CD4-positive, alpha-beta T cell (primary cell): ENCODE data around the gene CDHR3. TPM values are rescaled to one million over a fixed set of nuclear protein-coding genes. Genes with fewer than 3 reads are reported as not detected.

ENCODE experiments used
- ATAC-seq: fragments of 200-7000 bp; cut with Tn5 transposase; one replicate; pipeline ENCODE4 v1.10.0; 2022; ENCODE audit warnings: mild to moderate bottlenecking; ENCODE audit not compliant: poor library complexity
- CTCF ChIA-PET: fragments of 350-600 bp; sonication (Branson Sonifier 250); formaldehyde crosslinking; loops from one replicate; lab custom pipeline; 2021; ENCODE audit warnings: antibody characterized with exemption, inconsistent platforms; lab: Charles Lee
- POLR2A ChIA-PET: fragments of 350-600 bp; sonication (Branson Sonifier 250); formaldehyde crosslinking; loops from one replicate; lab custom pipeline; 2021; ENCODE audit warnings: antibody characterized with exemption, inconsistent platforms; lab: Charles Lee
- DNase-seq, 14 experiments: peaks; one replicate each; pipeline ENCODE4 v3.0.0-alpha.2; 2013 to 2020; ENCODE audit warnings: mixed read lengths in 2 of 14
- H3K27ac ChIP-seq, 2 donors: one replicate each; pipeline versions ENCODE4 v1.5.1 to v1.7.0; 2013; ENCODE audit warnings: low read length in 2 of 2, low read depth in 1 of 2, mild to moderate bottlenecking in 1 of 2
- H3K27me3 ChIP-seq, 2 experiments: 1 replicate in 1 of 2; 2 replicates in 1 of 2; pipeline versions ENCODE4 v1.6.1 to v1.7.0; 2013; ENCODE audit warnings: low read length in 2 of 2, control low read depth in 1 of 2, mild to moderate bottlenecking in 1 of 2, moderate library complexity in 1 of 2; ENCODE audit not compliant: insufficient read depth in 2 of 2, control insufficient read depth in 1 of 2
- H3K36me3 ChIP-seq: one replicate; pipeline ENCODE4 v1.6.1; 2013; ENCODE audit warnings: low read length, control low read depth; ENCODE audit not compliant: insufficient read depth
- H3K4me1 ChIP-seq: one replicate; pipeline ENCODE4 v1.6.1; 2013; ENCODE audit warnings: low read length, control low read depth; ENCODE audit not compliant: insufficient read depth
- H3K4me3 ChIP-seq: one replicate; pipeline ENCODE4 v1.5.1; 2013; ENCODE audit warnings: mild to moderate bottlenecking, low read length, moderate library complexity
- H3K9me3 ChIP-seq, 2 experiments: 1 replicate in 1 of 2; 2 replicates in 1 of 2; pipeline versions ENCODE4 v1.6.1 to v1.7.0; 2013; ENCODE audit warnings: low read length in 2 of 2, mild to moderate bottlenecking in 2 of 2, control low read depth in 1 of 2, moderate library complexity in 1 of 2; ENCODE audit not compliant: control insufficient read depth in 1 of 2, insufficient read depth in 1 of 2
- H3K27ac Mint-ChIP-seq: one replicate; pipeline ENCODE4 v1.8.0; 2020; ENCODE audit warnings: mixed read lengths
- H3K27me3 Mint-ChIP-seq: one replicate; pipeline ENCODE4 v1.8.0; 2021; ENCODE audit warnings: mixed read lengths
- H3K36me3 Mint-ChIP-seq: one replicate; pipeline ENCODE4 v1.8.0; 2021; ENCODE audit warnings: low read depth, mixed read lengths
- H3K4me1 Mint-ChIP-seq: one replicate; pipeline ENCODE4 v1.8.0; 2021; ENCODE audit warnings: low read depth, mixed read lengths
- H3K4me3 Mint-ChIP-seq: one replicate; pipeline ENCODE4 v1.8.0; 2020; ENCODE audit warnings: mild to moderate bottlenecking, mixed read lengths
- H3K9me3 Mint-ChIP-seq: one replicate; pipeline ENCODE4 v1.8.0; 2020; ENCODE audit warnings: mixed read lengths
- intact Hi-C, 2 experiments: fragments of 100-400 bp; cut with DNase I in 1 of 2; cut with micrococcal nuclease in 1 of 2; formaldehyde crosslinking; loops; one replicate each; pipeline versions ENCODE4 v1.15.1 to v1.9.0; 2023 to 2025; cut with DNase I, micrococcal nuclease
- total RNA-seq, 174 experiments: library from RNA in 2 of 174; stranded (reverse) in 2 of 174; gene quantifications; one replicate each; pipeline ENCODE4 v1.2.3 and lab custom pipeline; 2021 to 2026
- TF ChIP-seq, protein P1 (sequence below): fragments of 200-600 bp; IDR thresholded peaks from one replicate; pipeline ENCODE4 v1.8.0; 2022; ENCODE audit warnings: antibody characterized with exemption, mild to moderate bottlenecking

Gene CDHR3
- total RNA-seq, 2 experiments from 2014 or later: 10.3 to 12.2 TPM

DNA sequence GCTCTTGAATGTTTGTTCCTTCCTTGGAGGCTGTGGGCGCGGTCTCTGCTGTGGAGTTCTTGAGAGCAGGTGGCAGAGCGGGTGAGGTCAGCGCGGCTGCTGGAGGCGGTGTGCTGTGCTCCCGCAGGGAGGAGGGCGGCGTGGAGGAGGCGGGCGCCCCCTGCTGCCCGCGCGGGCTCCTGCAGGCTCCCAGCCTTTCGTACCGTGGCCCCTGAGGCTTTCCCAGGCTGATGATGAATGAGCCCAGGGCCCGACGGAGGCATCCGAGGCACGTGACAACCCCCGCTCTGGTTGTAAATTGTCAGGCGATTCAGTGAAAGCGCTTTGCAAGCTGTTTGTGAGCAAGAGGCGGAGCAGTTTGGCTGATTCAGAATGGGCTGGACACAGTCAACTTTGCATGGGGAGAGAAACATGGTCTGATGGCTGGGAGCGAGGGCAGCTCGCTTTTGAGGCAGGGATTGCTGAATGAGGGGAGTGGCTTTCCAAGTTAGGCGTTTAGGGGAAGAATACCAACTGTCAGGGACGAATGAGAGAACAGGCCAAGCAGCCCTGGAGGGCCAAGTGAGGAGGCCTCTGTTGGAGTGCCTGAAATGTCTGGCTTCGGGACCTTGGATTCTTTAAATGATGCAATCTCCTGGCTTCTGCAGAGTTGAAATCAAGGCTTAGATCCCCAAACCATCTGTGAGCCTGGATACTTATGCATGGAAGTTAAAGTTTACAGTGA, 46.6 kb downstream of the CDHR3 start:
- Histone ChIP-seq H3K4me1 (peaks cover 21% of the 10 kb centered on the region), H3K27me3 (no peaks in the 10 kb centered on the region), H3K27ac (no peak overlapping the region), H3K9me3 (peaks cover 0 to 7% of the 10 kb centered on the region in 2 experiments), H3K36me3 (no peaks in the 10 kb centered on the region), H3K4me3 (no peak overlapping the region)
- DNase-seq (peak; percentile 70 to 91 (median 78)), ATAC-seq (peak; percentile 97)
- POLR2A ChIA-PET: interaction anchor here (0.7 to 1.0 kb wide), 2 partner anchors 13 to 147 kb away, joined by 3 read pairs; no protein-coding TSS in a partner anchor
- H3K36me3 Mint-ChIP-seq: peaks cover 16% of the 10 kb centered on the region
- CTCF ChIA-PET: interaction anchor here (0.6 to 1.9 kb wide), 9 partner anchors 8 to 249 kb away, joined by 3 to 23 read pairs (median 4); no protein-coding TSS in a partner anchor
- H3K4me3 Mint-ChIP-seq: peak overlapping the region; percentile 16
- peaks cover 51% of the 10 kb centered on the region for H3K4me1 Mint-ChIP-seq
- intact Hi-C loops: loop anchor here (1.0 to 5.0 kb wide), 9 partner anchors 13 to 357 kb away; partner anchors contain the start of gene ATXN7L1 (in 2 of the 2)
- TF ChIP-seq, protein P1, sequence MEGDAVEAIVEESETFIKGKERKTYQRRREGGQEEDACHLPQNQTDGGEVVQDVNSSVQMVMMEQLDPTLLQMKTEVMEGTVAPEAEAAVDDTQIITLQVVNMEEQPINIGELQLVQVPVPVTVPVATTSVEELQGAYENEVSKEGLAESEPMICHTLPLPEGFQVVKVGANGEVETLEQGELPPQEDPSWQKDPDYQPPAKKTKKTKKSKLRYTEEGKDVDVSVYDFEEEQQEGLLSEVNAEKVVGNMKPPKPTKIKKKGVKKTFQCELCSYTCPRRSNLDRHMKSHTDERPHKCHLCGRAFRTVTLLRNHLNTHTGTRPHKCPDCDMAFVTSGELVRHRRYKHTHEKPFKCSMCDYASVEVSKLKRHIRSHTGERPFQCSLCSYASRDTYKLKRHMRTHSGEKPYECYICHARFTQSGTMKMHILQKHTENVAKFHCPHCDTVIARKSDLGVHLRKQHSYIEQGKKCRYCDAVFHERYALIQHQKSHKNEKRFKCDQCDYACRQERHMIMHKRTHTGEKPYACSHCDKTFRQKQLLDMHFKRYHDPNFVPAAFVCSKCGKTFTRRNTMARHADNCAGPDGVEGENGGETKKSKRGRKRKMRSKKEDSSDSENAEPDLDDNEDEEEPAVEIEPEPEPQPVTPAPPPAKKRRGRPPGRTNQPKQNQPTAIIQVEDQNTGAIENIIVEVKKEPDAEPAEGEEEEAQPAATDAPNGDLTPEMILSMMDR: peak; percentile 99
- peaks cover 6% of the 10 kb centered on the region for H3K9me3 Mint-ChIP-seq
- H3K27ac Mint-ChIP-seq: peak overlapping the region; percentile 38
- H3K27me3 Mint-ChIP-seq: no peaks in the 10 kb centered on the region

DNA sequence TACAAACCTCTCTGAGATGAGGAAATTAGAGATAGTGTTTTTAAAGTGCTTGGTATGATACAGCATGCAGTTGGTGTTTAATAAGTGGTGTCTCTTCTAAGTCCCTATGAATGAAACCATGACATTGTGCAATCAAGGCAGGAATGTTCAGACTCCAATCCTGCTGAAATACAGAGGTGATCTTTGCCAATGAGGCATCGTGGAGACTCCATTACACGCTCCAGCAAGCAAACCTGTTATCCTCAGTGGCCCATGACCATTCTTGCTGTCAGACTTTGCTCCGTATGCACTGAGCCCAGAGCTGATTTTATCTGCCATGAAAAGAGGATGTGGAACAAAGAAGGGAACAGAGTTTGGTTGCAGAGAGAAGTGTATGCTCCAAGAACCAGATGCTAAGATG, 47.3 kb downstream of the CDHR3 start:
- ChIA-PET POLR2A (interaction anchor here (0.7 to 1.0 kb wide), 2 partner anchors 12 to 148 kb away, joined by 3 read pairs; no protein-coding TSS in a partner anchor), CTCF (interaction anchor here (0.7 to 1.9 kb wide), 6 partner anchors 9 to 250 kb away, joined by 3 to 23 read pairs (median 4); no protein-coding TSS in a partner anchor)
- peaks cover 16% of the 10 kb centered on the region for H3K36me3 Mint-ChIP-seq
- no peaks in the 10 kb centered on the region for H3K27me3 Mint-ChIP-seq
- Histone ChIP-seq H3K27ac (no peak overlapping the region), H3K4me1 (peaks cover 23% of the 10 kb centered on the region), H3K4me3 (no peak overlapping the region), H3K36me3 (no peaks in the 10 kb centered on the region), H3K27me3 (no peaks in the 10 kb centered on the region), H3K9me3 (peaks cover 0 to 7% of the 10 kb centered on the region in 2 experiments)
- H3K4me3 Mint-ChIP-seq: no peak overlapping the region
- ATAC-seq (no peak), DNase-seq (no peak)
- peaks cover 6% of the 10 kb centered on the region for H3K9me3 Mint-ChIP-seq
- intact Hi-C loops: no loop called here
- TF ChIP-seq, protein P1: no peak
- H3K27ac Mint-ChIP-seq: no peak overlapping the region
- H3K4me1 Mint-ChIP-seq: peaks cover 58% of the 10 kb centered on the region

DNA sequence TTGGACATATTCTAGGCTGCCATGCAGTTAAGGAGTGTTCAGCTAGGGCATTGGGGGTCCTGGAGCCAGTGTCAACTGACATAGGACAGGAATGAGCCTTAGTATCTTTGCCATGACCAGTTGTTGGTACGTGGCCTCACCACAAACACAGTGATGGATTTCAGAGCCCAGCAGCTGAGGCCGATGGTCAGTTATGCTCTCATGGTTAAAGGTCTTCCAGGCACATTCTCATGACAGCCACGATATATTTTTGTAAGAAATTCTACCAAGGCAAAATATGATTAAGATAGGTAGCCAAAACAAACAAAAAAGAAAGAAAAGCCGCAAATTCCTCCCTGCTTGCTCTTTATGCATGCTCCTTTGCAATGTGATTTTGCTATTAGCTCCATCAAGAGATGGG, 47.8 kb downstream of the CDHR3 start:
- H3K9me3 Mint-ChIP-seq: peaks cover 6% of the 10 kb centered on the region

More for the DNA sequence above, 47.8 kb downstream of the CDHR3 start:
- H3K4me3 ChIP-seq: no peak overlapping the region
- ChIA-PET POLR2A (interaction anchor here (2.0 kb wide), 1 partner anchor 11 kb away, joined by 9 read pairs; no protein-coding TSS in a partner anchor), CTCF (interaction anchor here (0.8 kb wide), 1 partner anchor 31 kb away, joined by 4 read pairs; no protein-coding TSS in a partner anchor)
- H3K4me1 ChIP-seq: peaks cover 23% of the 10 kb centered on the region
- H3K4me1 Mint-ChIP-seq: peaks cover 63% of the 10 kb centered on the region
- H3K36me3 Mint-ChIP-seq: peaks cover 13% of the 10 kb centered on the region
- no peaks in the 10 kb centered on the region for H3K27me3 ChIP-seq
- H3K27ac ChIP-seq: no peak overlapping the region
- H3K27me3 Mint-ChIP-seq: no peaks in the 10 kb centered on the region
- intact Hi-C loops: no loop called here
- DNase-seq: no peak
- H3K4me3 Mint-ChIP-seq: no peak overlapping the region
- no peaks in the 10 kb centered on the region for H3K36me3 ChIP-seq
- peaks cover 0 to 7% of the 10 kb centered on the region in 2 experiments for H3K9me3 ChIP-seq
- TF ChIP-seq, protein P1: no peak
- H3K27ac Mint-ChIP-seq: no peak overlapping the region
- ATAC-seq: no peak
